ENCODE results near the gene RXYLT1.

RXYLT1 gene

DNA sequence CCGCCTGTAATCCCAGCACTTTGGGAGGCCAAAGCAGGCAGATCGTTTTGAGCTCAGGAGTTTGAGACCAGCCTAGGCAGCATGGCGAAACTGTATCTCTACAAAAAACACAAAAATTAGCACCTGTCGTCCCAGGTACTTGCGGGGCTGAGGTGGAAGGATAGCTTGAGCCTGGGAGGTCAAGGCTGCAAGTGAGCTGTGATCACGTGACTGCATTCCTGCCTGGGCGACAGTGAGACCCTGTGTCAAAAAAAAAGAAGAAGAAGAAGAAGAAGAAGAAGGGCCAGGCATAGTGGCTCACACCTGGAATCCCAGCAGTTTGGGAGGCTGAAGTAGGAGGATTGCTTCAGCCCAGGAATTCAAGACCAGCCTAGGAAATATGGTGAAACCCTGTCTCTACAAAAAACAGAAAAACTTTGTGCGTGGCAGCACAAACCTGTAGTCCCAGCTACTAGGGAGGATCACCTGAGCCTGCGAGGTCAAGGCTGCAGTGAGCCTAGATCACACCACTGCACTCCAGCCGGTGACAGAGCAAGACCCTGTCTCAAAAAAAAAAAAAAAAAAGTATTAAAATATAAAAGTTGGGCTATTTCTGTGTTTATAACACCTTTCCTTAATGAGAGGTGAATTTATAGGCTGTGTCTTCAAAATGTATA lies 15.5 kb downstream of the RXYLT1 start:
- no peak overlapping the region for H3K4me3 ChIP-seq (ENCODE audit: insufficient read depth in 1 of 2, low read depth in 1 of 2, low read length in 2 of 2)
- no peak overlapping the region for H2AFZ ChIP-seq (ENCODE audit: low read depth, low read length)
- no peak overlapping the region for H4K8ac ChIP-seq (ENCODE audit: low read length)

GRCh38 chr12:63795944-63796343 lies 16.2 kb downstream of the RXYLT1 start:
- H3K79me1 ChIP-seq (replicated peaks; ENCODE audit: low read length, poor library complexity, severe bottlenecking) = no peaks in the 10 kb centered on the region
- no peak overlapping the region for H3K4me3 ChIP-seq (ENCODE audit: insufficient read depth in 1 of 2, low read depth in 1 of 2, low read length in 2 of 2)
- no peak overlapping the region for H4K8ac ChIP-seq (ENCODE audit: low read length)
- no peaks in the 10 kb centered on the region for H3K9me3 ChIP-seq (ENCODE audit: control insufficient read depth, low read length)
- no peak overlapping the region for H3K27ac ChIP-seq (ENCODE audit: low read length, poor library complexity, severe bottlenecking)
- no peak overlapping the region for H2AK5ac ChIP-seq (ENCODE audit: low read length, severe bottlenecking)
- no peak overlapping the region for H4K91ac ChIP-seq (ENCODE audit: low read length)
- H2AFZ ChIP-seq (ENCODE audit: low read depth, low read length) = no peak overlapping the region
- H2BK12ac ChIP-seq (ENCODE audit: low read length in 2 of 2) = no peak overlapping the region
- peaks cover 3 to 19% of the 10 kb centered on the region in 2 experiments for H3K36me3 ChIP-seq (ENCODE audit: control insufficient read depth in 1 of 2, insufficient read depth in 2 of 2, low read depth in 1 of 2, low read length in 2 of 2)
- no peak overlapping the region for H3K4me2 ChIP-seq (ENCODE audit: low read length, poor library complexity, severe bottlenecking)
- no peak overlapping the region for H2BK5ac ChIP-seq (ENCODE audit: low read depth, low read length, poor library complexity, severe bottlenecking)
- DNase-seq = no peak
- H3K4ac ChIP-seq (ENCODE audit: low read depth in 1 of 2, low read length in 2 of 2) = no peak overlapping the region
- H3K14ac ChIP-seq (ENCODE audit: low read length in 2 of 2) = no peak overlapping the region
- H3K4me1 ChIP-seq (ENCODE audit: control insufficient read depth, insufficient read depth, low read depth, low read length) = no peaks in the 10 kb centered on the region
- H2BK120ac ChIP-seq (ENCODE audit: low read depth, low read length) = no peak overlapping the region
- H3K23ac ChIP-seq (ENCODE audit: low read length in 2 of 2) = no peak overlapping the region
- H3K18ac ChIP-seq (ENCODE audit: low read depth in 1 of 2, low read length in 2 of 2) = no peak overlapping the region
- 98% methylated on average over 6 of the region's 6 CpGs for WGBS
- H3K27me3 ChIP-seq (ENCODE audit: control insufficient read depth in 1 of 2, insufficient read depth in 1 of 2, low read length in 2 of 2) = no peaks in the 10 kb centered on the region
- H3K9ac ChIP-seq (ENCODE audit: low read length) = no peak overlapping the region
- no peak overlapping the region for H2BK15ac ChIP-seq (ENCODE audit: low read depth, poor library complexity, severe bottlenecking)

More for the DNA sequence above, 15.5 kb downstream of the RXYLT1 start:
- H3K9ac ChIP-seq (ENCODE audit: low read length) = no peak overlapping the region
- H3K4me1 ChIP-seq (ENCODE audit: control insufficient read depth, insufficient read depth, low read depth, low read length) = peaks cover 1% of the 10 kb centered on the region
- no peak overlapping the region for H3K23ac ChIP-seq (ENCODE audit: low read length in 2 of 2)
- H3K4ac ChIP-seq (ENCODE audit: low read depth in 1 of 2, low read length in 2 of 2) = no peak overlapping the region
- no peak overlapping the region for H3K18ac ChIP-seq (ENCODE audit: low read depth in 1 of 2, low read length in 2 of 2)
- H3K27me3 ChIP-seq (ENCODE audit: control insufficient read depth in 1 of 2, insufficient read depth in 1 of 2, low read length in 2 of 2) = no peaks in the 10 kb centered on the region
- H2BK15ac ChIP-seq (ENCODE audit: low read depth, poor library complexity, severe bottlenecking) = no peak overlapping the region
- 74% methylated on average over 8 of the region's 10 CpGs for WGBS
- no peak overlapping the region for H2BK120ac ChIP-seq (ENCODE audit: low read depth, low read length)
- H3K27ac ChIP-seq (ENCODE audit: low read length, poor library complexity, severe bottlenecking) = no peak overlapping the region
- no peak overlapping the region for H3K4me2 ChIP-seq (ENCODE audit: low read length, poor library complexity, severe bottlenecking)
- no peak overlapping the region for H2BK5ac ChIP-seq (ENCODE audit: low read depth, low read length, poor library complexity, severe bottlenecking)
- H3K79me1 ChIP-seq (replicated peaks; ENCODE audit: low read length, poor library complexity, severe bottlenecking) = no peaks in the 10 kb centered on the region
- peaks cover 3 to 27% of the 10 kb centered on the region in 2 experiments for H3K36me3 ChIP-seq (ENCODE audit: control insufficient read depth in 1 of 2, insufficient read depth in 2 of 2, low read depth in 1 of 2, low read length in 2 of 2)
- no peak overlapping the region for H2BK12ac ChIP-seq (ENCODE audit: low read length in 2 of 2)
- H4K91ac ChIP-seq (ENCODE audit: low read length) = no peak overlapping the region
- no peak for DNase-seq
- H2AK5ac ChIP-seq (ENCODE audit: low read length, severe bottlenecking) = no peak overlapping the region
- no peak overlapping the region for H3K14ac ChIP-seq (ENCODE audit: low read length in 2 of 2)
- no peaks in the 10 kb centered on the region for H3K9me3 ChIP-seq (ENCODE audit: control insufficient read depth, low read length)

DNA sequence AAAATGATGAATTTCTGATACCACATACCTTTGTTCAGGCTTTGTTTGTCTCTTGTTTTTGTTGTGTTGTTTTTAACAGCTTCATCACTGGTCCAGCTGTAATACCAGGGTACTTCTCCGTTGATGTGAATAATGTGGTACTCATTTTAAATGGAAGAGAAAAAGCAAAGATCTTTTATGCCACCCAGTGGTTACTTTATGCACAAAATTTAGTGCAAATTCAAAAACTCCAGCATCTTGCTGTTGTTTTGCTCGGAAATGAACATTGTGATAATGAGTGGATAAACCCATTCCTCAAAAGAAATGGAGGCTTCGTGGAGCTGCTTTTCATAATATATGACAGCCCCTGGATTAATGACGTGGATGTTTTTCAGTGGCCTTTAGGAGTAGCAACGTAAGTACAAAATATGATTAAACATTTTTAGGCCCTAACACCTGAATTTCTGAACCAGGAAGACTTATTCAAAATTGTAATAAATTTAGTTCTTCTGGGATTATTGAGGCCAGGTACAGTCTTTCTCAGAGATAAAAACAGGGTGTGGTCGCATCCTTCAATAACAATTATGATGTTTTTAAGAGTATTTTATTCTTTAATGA lies 22.4 kb downstream of the RXYLT1 start:
- no peak overlapping the region for H3K27ac ChIP-seq (ENCODE audit: low read length, poor library complexity, severe bottlenecking)
- H2BK5ac ChIP-seq (ENCODE audit: low read depth, low read length, poor library complexity, severe bottlenecking) = no peak overlapping the region
- DNase-seq = peak; percentile 28
- H4K91ac ChIP-seq (ENCODE audit: low read length) = no peak overlapping the region
- H4K8ac ChIP-seq (ENCODE audit: low read length) = no peak overlapping the region
- H3K27me3 ChIP-seq (ENCODE audit: control insufficient read depth in 1 of 2, insufficient read depth in 1 of 2, low read length in 2 of 2) = no peaks in the 10 kb centered on the region
- no peak overlapping the region for H2BK12ac ChIP-seq (ENCODE audit: low read length in 2 of 2)
- WGBS = 84% methylated on average over 4 of the region's 6 CpGs
- H3K4me2 ChIP-seq (ENCODE audit: low read length, poor library complexity, severe bottlenecking) = no peak overlapping the region
- H3K9ac ChIP-seq (ENCODE audit: low read length) = no peak overlapping the region
- no peak overlapping the region for H2AK5ac ChIP-seq (ENCODE audit: low read length, severe bottlenecking)
- no peak overlapping the region for H2BK15ac ChIP-seq (ENCODE audit: low read depth, poor library complexity, severe bottlenecking)
- no peak overlapping the region for H3K4ac ChIP-seq (ENCODE audit: low read depth in 1 of 2, low read length in 2 of 2)
- no peak overlapping the region for H3K23ac ChIP-seq (ENCODE audit: low read length in 2 of 2)
- no peak overlapping the region for H2AFZ ChIP-seq (ENCODE audit: low read depth, low read length)
- H3K9me3 ChIP-seq (ENCODE audit: control insufficient read depth, low read length) = no peaks in the 10 kb centered on the region
- no peak overlapping the region for H3K14ac ChIP-seq (ENCODE audit: low read length in 2 of 2)
- no peak overlapping the region for H2BK120ac ChIP-seq (ENCODE audit: low read depth, low read length)
- H3K18ac ChIP-seq (ENCODE audit: low read depth in 1 of 2, low read length in 2 of 2) = no peak overlapping the region
- H3K79me1 ChIP-seq (replicated peaks; ENCODE audit: low read length, poor library complexity, severe bottlenecking) = peaks cover 2% of the 10 kb centered on the region
- H3K4me1 ChIP-seq (ENCODE audit: control insufficient read depth, insufficient read depth, low read depth, low read length) = peaks cover 4% of the 10 kb centered on the region
- peaks cover 0 to 24% of the 10 kb centered on the region in 2 experiments for H3K36me3 ChIP-seq (ENCODE audit: control insufficient read depth in 1 of 2, insufficient read depth in 2 of 2, low read depth in 1 of 2, low read length in 2 of 2)
- no peak overlapping the region for H3K4me3 ChIP-seq (ENCODE audit: insufficient read depth in 1 of 2, low read depth in 1 of 2, low read length in 2 of 2)

DNA sequence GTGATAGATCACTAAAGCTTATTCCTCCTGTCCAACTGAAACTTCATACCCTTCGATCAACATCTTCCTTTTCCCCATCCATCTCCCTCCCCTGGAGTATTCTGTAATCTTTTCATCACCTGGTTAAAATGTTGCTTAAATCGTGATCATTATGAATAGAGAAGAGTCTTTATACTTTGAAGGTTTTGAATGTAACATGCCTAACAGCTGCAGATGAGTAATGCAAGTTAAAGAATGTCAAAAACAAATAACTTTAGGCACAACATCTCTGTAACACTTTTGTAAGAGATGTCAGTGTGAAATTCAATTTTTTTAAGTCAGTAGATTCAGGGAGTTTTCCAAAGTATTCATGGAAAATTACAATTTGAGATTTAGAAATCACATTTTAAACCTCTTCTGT lies 25.0 kb downstream of the RXYLT1 start:
- no peak overlapping the region for H3K14ac ChIP-seq (ENCODE audit: low read length in 2 of 2)
- no peaks in the 10 kb centered on the region for H3K27me3 ChIP-seq (ENCODE audit: control insufficient read depth in 1 of 2, insufficient read depth in 1 of 2, low read length in 2 of 2)
- H4K91ac ChIP-seq (ENCODE audit: low read length) = no peak overlapping the region
- no peak for DNase-seq
- H3K4ac ChIP-seq (ENCODE audit: low read depth in 1 of 2, low read length in 2 of 2) = no peak overlapping the region
- 100% methylated on average over 1 of the region's 2 CpGs for WGBS
- no peak overlapping the region for H3K4me3 ChIP-seq (ENCODE audit: insufficient read depth in 1 of 2, low read depth in 1 of 2, low read length in 2 of 2)
- H3K9ac ChIP-seq (ENCODE audit: low read length) = no peak overlapping the region
- no peak overlapping the region for H2BK5ac ChIP-seq (ENCODE audit: low read depth, low read length, poor library complexity, severe bottlenecking)
- no peak overlapping the region for H2BK120ac ChIP-seq (ENCODE audit: low read depth, low read length)
- no peak overlapping the region for H3K27ac ChIP-seq (ENCODE audit: low read length, poor library complexity, severe bottlenecking)
- H3K36me3 ChIP-seq (ENCODE audit: control insufficient read depth in 1 of 2, insufficient read depth in 2 of 2, low read depth in 1 of 2, low read length in 2 of 2) = peaks cover 6 to 46% of the 10 kb centered on the region in 2 experiments
- peaks cover 4% of the 10 kb centered on the region for H3K4me1 ChIP-seq (ENCODE audit: control insufficient read depth, insufficient read depth, low read depth, low read length)
- H2BK12ac ChIP-seq (ENCODE audit: low read length in 2 of 2) = no peak overlapping the region
- H2BK15ac ChIP-seq (ENCODE audit: low read depth, poor library complexity, severe bottlenecking) = no peak overlapping the region
- H2AK5ac ChIP-seq (ENCODE audit: low read length, severe bottlenecking) = no peak overlapping the region
- no peak overlapping the region for H3K4me2 ChIP-seq (ENCODE audit: low read length, poor library complexity, severe bottlenecking)
- no peak overlapping the region for H2AFZ ChIP-seq (ENCODE audit: low read depth, low read length)
- H4K8ac ChIP-seq (ENCODE audit: low read length) = no peak overlapping the region
- H3K9me3 ChIP-seq (ENCODE audit: control insufficient read depth, low read length) = no peaks in the 10 kb centered on the region
- H3K23ac ChIP-seq (ENCODE audit: low read length in 2 of 2) = no peak overlapping the region
- peaks cover 2% of the 10 kb centered on the region for H3K79me1 ChIP-seq (replicated peaks; ENCODE audit: low read length, poor library complexity, severe bottlenecking)
- H3K18ac ChIP-seq (ENCODE audit: low read depth in 1 of 2, low read length in 2 of 2) = no peak overlapping the region

Data from mesenchymal stem cell (in vitro differentiated cells and primary cell).